CD4-positive, alpha-beta T cell treated with Interleukin-15 for 1 hour (primary cell): ENCODE measurements around the gene ASIC4.

ENCODE experiments used
- DNase-seq: peaks from one replicate; pipeline ENCODE4 v3.0.0-alpha.2; 2020

ASIC4 gene

GRCh38 chr2:219516888-219517287, 2.6 kb downstream of the ASIC4 start:
- DNase-seq = no peak

GRCh38 chr2:219517954-219518778, 3.9 kb downstream of the ASIC4 start:
- no peak for DNase-seq

GRCh38 chr2:219519526-219519916, 5.2 kb downstream of the ASIC4 start:
- DNase-seq = no peak

DNA sequence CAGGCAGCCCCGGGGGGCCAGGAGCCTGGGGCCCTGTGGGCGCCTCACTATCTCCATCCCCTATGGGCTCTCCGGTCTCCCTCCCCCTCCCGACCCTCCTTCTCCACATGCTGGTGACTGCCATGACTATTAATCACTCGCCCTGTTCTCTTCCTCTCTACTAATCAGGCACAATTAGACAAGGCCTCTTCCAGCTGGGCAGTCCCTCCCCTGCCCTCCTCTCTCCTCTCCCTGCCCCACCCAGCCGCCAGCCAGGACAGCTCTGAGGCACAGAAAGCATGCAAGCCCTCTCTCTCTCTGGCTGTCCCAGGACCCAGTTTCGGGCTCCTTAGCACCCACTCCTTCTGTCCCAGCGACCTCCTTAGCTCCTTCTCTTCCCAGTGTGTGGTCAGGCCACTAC, 5.8 kb downstream of the ASIC4 start:
- no peak for DNase-seq

GRCh38 chr2:219521066-219521880, 7.0 kb downstream of the ASIC4 start:
- DNase-seq = no peak

DNA sequence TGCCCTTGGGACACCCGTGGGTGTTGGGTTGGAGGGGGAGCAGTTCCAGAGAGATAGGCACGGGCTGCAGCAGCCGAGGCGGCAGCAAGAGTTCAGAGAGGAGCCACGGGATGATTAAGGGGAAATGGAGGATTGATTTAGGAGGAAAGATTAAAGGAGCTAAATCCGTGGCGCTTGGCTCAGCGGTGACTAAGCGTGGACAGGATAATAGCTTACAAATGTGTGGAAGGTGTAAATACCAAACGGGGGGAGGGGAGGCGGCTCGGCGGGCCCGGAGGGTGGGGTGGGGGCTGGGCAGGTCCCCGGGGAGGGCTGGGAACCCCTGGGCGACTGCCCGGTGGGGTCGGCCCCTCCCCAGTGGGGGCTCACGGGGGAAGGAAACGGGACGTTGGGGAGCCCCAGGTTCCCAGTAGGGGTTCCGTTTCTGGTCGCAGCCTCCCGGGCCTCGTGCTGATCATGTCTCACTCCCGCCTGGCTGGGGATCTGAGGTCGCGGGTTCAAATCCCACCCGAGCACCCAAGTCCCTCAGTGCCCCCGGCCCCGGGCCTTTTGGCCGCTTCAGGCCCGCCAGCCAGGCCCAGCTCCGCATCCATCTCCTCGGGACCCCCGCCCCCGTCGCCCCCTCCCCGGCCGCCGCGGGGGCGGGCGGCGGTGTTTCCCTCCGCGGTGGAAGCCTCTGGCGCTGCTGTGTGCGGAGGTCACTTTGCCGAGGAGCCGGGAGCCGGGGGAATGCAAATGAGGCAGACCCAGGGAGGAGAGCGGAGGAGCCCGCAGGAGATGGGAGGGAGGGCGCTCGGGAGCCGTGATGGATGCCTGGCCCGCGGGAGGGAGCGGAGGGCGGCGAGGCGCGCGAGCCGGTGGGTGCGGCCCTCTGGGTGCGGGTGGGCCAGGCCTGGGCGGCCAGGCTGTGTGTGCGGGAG, 8.1 kb downstream of the ASIC4 start:
- no peak for DNase-seq

GRCh38 chr2:219523031-219523671, 8.9 kb downstream of the ASIC4 start:
- no peak for DNase-seq

DNA sequence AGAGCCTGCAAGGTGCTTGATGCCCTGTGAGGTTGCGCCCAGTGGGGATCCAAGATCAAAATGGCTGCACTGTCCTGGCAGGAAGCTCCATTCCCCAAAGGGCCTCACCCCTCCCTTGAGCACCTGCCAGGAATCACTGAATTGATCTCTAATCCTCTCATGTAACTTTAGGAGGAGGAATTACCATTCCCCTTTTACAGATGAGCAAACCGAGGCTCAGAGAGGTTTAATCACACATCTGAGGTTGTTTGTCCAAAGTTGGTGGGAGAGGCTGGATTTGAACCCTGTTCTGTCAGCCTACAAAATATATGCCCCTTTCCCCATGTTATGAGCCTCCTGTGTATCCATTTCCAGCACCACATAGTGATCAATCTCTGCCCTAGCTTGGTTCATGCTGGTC, 10.5 kb downstream of the ASIC4 start:
- DNase-seq = no peak

DNA sequence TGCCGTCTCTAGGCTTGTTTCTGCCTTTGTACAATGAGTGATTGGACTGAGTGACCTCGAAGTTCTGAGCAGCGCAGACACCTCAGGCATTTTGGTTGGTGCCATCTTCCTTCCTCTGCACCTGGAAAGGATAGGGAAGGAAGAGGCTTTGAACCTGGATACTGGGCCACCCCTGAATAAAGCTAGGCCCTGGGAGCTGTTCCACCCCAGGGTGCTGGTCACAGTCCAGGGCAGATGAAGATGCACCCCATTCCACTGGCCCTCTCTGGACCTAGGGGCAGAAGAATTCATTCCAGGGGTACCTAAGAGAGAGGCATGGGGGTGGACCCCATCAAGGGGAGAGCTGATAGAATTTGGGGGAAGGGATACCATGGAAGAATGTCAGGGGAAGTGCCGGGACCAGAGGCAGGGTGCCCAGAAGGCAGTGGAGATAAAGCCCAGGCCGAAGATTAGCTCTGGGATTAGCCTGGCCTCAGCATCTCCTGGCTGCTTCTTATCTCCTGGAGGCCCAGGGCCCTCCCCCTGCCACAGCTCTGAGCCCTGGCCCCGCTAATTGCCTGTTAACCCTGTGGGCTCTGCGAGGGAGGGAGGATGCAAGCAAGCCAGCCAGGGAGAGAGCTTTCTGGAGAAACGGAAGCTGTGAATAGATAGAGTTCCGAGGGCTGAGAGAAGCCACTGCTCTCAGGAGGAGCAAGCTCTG, 11.4 kb downstream of the ASIC4 start:
- no peak for DNase-seq

- no peak for DNase-seq
These were observed 12.2 kb downstream of the ASIC4 start for GRCh38 chr2:219526320-219527075.

DNA sequence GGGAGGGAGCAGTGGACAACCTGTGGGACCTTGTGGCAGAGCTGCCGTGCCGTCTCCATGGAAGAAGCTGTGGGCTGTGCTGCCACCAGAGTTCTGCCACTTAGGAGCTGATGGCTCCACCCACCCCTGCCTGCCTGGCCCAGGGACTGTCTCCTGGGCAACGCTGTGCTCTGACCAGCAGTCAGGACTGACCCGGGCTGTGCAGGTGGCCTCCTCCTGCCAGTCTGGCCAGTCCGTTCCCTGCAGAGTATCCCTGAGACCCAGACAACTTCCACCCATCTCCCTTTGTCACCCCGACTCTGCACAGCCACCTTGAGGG, 12.8 kb downstream of the ASIC4 start:
- DNase-seq = no peak

DNA sequence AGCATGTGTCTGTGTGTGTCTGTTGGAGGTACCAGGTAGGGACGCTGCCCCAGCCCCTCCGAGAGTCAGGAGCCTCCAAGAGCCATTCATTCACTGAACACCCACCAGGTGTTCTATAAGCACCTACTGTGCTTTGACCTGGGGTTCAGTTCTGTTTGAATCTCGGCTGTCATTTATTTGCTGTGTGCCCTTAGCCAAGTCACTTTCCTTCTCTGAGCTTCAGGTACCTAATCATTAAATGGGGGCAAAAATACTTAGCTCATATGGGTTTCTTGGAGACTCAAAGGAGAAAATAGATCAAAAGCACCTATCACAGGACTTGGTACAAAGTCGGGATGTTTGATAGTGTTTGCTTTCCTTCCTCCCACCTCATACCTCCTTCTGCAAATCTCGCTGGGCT, 13.2 kb downstream of the ASIC4 start:
- DNase-seq = no peak

- peak; percentile 82 for DNase-seq
These were observed 16.0 kb downstream of the ASIC4 start for GRCh38 chr2:219530048-219530963.

- DNase-seq = no peak
These were observed 17.5 kb downstream of the ASIC4 start for GRCh38 chr2:219531639-219532377.

- DNase-seq = no peak
These were observed 18.0 kb downstream of the ASIC4 start for GRCh38 chr2:219532378-219532649.

DNA sequence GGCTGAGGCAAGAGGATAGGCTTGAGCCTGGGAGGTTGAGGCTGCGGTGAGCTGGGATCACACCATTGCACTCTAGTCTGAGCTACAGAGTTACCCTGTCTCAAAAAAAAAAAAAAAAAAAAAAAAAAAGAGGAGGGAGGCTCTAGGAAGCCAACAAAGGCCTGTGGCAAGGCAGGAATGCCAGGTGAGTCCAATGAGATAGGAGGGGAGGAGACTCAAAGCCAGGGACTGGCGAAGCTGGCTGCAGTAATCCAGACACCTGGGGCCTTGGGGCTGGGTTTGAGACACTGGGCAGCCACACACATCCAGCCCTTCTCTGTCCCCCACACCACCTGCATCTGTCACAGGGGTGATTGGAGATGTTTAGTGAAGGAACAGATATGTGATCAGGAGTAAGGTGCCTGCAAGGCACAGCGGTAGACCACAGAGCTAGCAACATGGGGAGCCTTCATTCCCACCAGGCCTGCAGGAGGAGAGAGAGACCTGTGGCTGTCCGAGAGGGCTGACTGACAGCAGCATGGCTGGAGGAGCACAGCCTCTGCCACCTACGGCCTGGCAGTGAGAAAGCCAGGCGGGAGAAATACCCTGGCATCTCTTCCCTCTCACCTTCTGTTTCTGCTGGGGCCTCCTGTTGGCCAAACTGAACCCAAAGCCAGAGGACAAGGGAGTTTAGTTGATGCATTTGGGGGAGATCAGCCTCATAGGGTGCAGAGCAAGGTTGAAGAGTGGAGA, 19.8 kb downstream of the ASIC4 start:
- no peak for DNase-seq

- DNase-seq = no peak
These were observed 22.1 kb downstream of the ASIC4 start for GRCh38 chr2:219536425-219536824.

- no peak for DNase-seq
These were observed 22.7 kb downstream of the ASIC4 start for GRCh38 chr2:219536967-219537366.
